WTC11 (cell line): ENCODE results near the gene ISCU. TPM values are rescaled to one million over a fixed set of nuclear protein-coding genes. Genes with fewer than 3 reads are reported as not detected.

ENCODE experiments used
- ATAC-seq: fragments of 200-7000 bp; cut with Tn5 transposase; 2 replicates; pipeline ENCODE4 v1.10.0; 2021; ENCODE audit warnings: mild to moderate bottlenecking, moderate library complexity
- Bru-seq: library from RNA; stranded (reverse); fragments of 400-500 nt; gene quantifications from one replicate; lab custom pipeline; 2021; lab: Mats Ljungman, UMichigan
- CTCF ChIA-PET: fragments of 300-600 bp; sonication (Branson Sonifier 250); formaldehyde crosslinking; loops from one replicate; lab custom pipeline; 2021; ENCODE audit warnings: antibody characterized with exemption; lab: Charles Lee
- POLR2A ChIA-PET: fragments of 350-600 bp; sonication (Branson Sonifier 250); formaldehyde crosslinking; loops from one replicate; lab custom pipeline; 2021; ENCODE audit warnings: antibody characterized with exemption; lab: Charles Lee
- DNase-seq: peaks from one replicate; pipeline ENCODE4 v3.0.0; 2021; ENCODE audit warnings: low spot score
- H3K27ac Mint-ChIP-seq: 2 replicates; pipeline ENCODE4 v1.8.0; 2021; ENCODE audit warnings: mixed read lengths
- H3K27me3 Mint-ChIP-seq: 2 replicates; pipeline ENCODE4 v1.8.0; 2021; ENCODE audit warnings: low read depth, mild to moderate bottlenecking, moderate library complexity, mixed read lengths
- H3K36me3 Mint-ChIP-seq: 2 replicates; pipeline ENCODE4 v1.8.0; 2021; ENCODE audit warnings: mixed read lengths
- H3K4me1 Mint-ChIP-seq: 2 replicates; pipeline ENCODE4 v1.8.0; 2022; ENCODE audit warnings: mixed read lengths
- H3K4me3 Mint-ChIP-seq: 2 replicates; pipeline ENCODE4 v1.8.0; 2021; ENCODE audit warnings: mild to moderate bottlenecking, moderate library complexity, mixed read lengths
- H3K9me3 Mint-ChIP-seq: 2 replicates; pipeline ENCODE4 v1.8.0; 2021; ENCODE audit warnings: mixed read lengths
- ATF1 ChIP-seq: sonication (generic); formaldehyde crosslinking; IDR thresholded peaks from 2 replicates; pipeline ENCODE4 v1.8.1; 2023; ENCODE audit warnings: mild to moderate bottlenecking, moderate library complexity, missing genetic modification reagents
- CREM ChIP-seq: sonication (generic); formaldehyde crosslinking; IDR thresholded peaks from 2 replicates; pipeline ENCODE4 v1.8.1; 2022; ENCODE audit warnings: mild to moderate bottlenecking, missing genetic modification reagents, moderate library complexity
- ESRRA ChIP-seq: sonication (generic); formaldehyde crosslinking; IDR thresholded peaks from 2 replicates; pipeline ENCODE4 v1.8.1; 2022; ENCODE audit warnings: mild to moderate bottlenecking, missing genetic modification reagents, borderline replicate concordance
- FOXP1 ChIP-seq: sonication (generic); formaldehyde crosslinking; IDR thresholded peaks from 2 replicates; pipeline ENCODE4 v1.8.0; 2022; ENCODE audit warnings: missing genetic modification reagents, mild to moderate bottlenecking, moderate library complexity, borderline replicate concordance
- GABPB1 ChIP-seq: sonication (generic); formaldehyde crosslinking; IDR thresholded peaks from 2 replicates; pipeline ENCODE4 v1.8.1; 2023; ENCODE audit warnings: mild to moderate bottlenecking, missing genetic modification reagents
- KAT7 ChIP-seq: sonication (generic); formaldehyde crosslinking; IDR thresholded peaks from 2 replicates; pipeline ENCODE4 v1.8.1; 2023; ENCODE audit warnings: missing genetic modification reagents, mild to moderate bottlenecking, borderline replicate concordance
- NFYB ChIP-seq: sonication (generic); formaldehyde crosslinking; conservative IDR thresholded peaks from 2 replicates; pipeline ENCODE4 v1.8.0; 2022; ENCODE audit warnings: low read depth, missing genetic modification reagents
- SMAD3 ChIP-seq: sonication (generic); formaldehyde crosslinking; IDR thresholded peaks from 2 replicates; pipeline ENCODE4 v1.8.0; 2022; ENCODE audit warnings: missing genetic modification reagents, mild to moderate bottlenecking, borderline replicate concordance
- ZNF416 ChIP-seq: fragments of 250-450 bp; sonication (Bioruptor Pico); IDR thresholded peaks from 2 replicates; pipeline ENCODE4 v1.9.0; 2021; ENCODE audit warnings: mild to moderate bottlenecking, inconsistent platforms
- ZNF671 ChIP-seq: fragments of 250-450 bp; sonication (Bioruptor Pico); IDR thresholded peaks from 2 replicates; pipeline ENCODE4 v1.8.0; 2021; ENCODE audit warnings: mild to moderate bottlenecking
- long read RNA-seq, 3 experiments: library from RNA in 1 of 3; library from capped mRNA in 1 of 3; library from polyadenylated mRNA in 1 of 3; unstranded in 2 of 3; stranded (forward) in 1 of 3; transcript quantifications; one replicate each; pipeline ENCODE4 v2.0.0, GENCODE V29; 2021
- total RNA-seq: library from RNA; stranded (reverse); gene quantifications from 3 replicates; pipeline ENCODE4 v1.2.3, GENCODE V29; 2021
- TF ChIP-seq, protein P1 (sequence below): sonication (generic); formaldehyde crosslinking; IDR thresholded peaks from 2 replicates; pipeline ENCODE4 v1.8.1; 2022; ENCODE audit warnings: mild to moderate bottlenecking, missing genetic modification reagents, moderate library complexity, borderline replicate concordance
- TF ChIP-seq, protein P2 (sequence below): sonication (generic); formaldehyde crosslinking; IDR thresholded peaks from 2 replicates; pipeline ENCODE4 v1.8.1; 2022; ENCODE audit warnings: mild to moderate bottlenecking, moderate library complexity, missing genetic modification reagents
- TF ChIP-seq, protein P3 (sequence below): sonication (generic); formaldehyde crosslinking; IDR thresholded peaks from 2 replicates; pipeline ENCODE4 v1.8.1; 2022; ENCODE audit warnings: low read depth, mild to moderate bottlenecking, moderate library complexity, missing genetic modification reagents, borderline replicate concordance
- TF ChIP-seq, protein P4 (sequence below): sonication (generic); formaldehyde crosslinking; IDR thresholded peaks from 2 replicates; pipeline ENCODE4 v1.8.1; 2023; ENCODE audit warnings: mild to moderate bottlenecking, moderate library complexity, missing genetic modification reagents
- TF ChIP-seq, protein P5 (sequence below): sonication (generic); formaldehyde crosslinking; IDR thresholded peaks from 2 replicates; pipeline ENCODE4 v1.8.1; 2023; ENCODE audit warnings: mild to moderate bottlenecking, missing genetic modification reagents, moderate library complexity
- TF ChIP-seq, protein P6 (sequence below): sonication (generic); formaldehyde crosslinking; IDR thresholded peaks from 2 replicates; pipeline ENCODE4 v1.8.0; 2022; ENCODE audit warnings: mild to moderate bottlenecking, missing genetic modification reagents
- TF ChIP-seq, protein P7 (sequence below): sonication (generic); formaldehyde crosslinking; IDR thresholded peaks from 2 replicates; pipeline ENCODE4 v1.8.0; 2023; ENCODE audit warnings: missing genetic modification reagents, mild to moderate bottlenecking, borderline replicate concordance

ISCU gene
- total RNA-seq (73.8 to 85.9 TPM (median 74.2 TPM) in 3 replicates), Bru-seq, nascent RNA (percentile 96 among the genes with signal in this experiment)
- long read RNA-seq, experiment 1, transcript ISCU-201 (5 exons, 994 nt): major isoform, 166 of 271 reads
- long read RNA-seq, experiment 1, transcript ISCU-202 (6 exons, 1,069 nt): minor isoform, 32 of 271 reads
- long read RNA-seq, experiment 1, transcript ISCU-205 (5 exons, 1,330 nt): minor isoform, 6 of 271 reads
- long read RNA-seq, experiment 1, partial matches to known transcripts: 53 of 271 reads
- long read RNA-seq, experiment 1, other reads (novel, unspliced or antisense): 13 of 271 reads
- long read RNA-seq, experiment 2, transcript ISCU-201 (5 exons, 994 nt): major isoform, 77 of 107 reads
- long read RNA-seq, experiment 2, transcript ISCU-202 (6 exons, 1,069 nt): minor isoform, 14 of 107 reads
- long read RNA-seq, experiment 2, partial matches to known transcripts: 12 of 107 reads
- long read RNA-seq, experiment 2, other reads (novel, unspliced or antisense): 4 of 107 reads
- long read RNA-seq, experiment 3, transcript ISCU-201 (5 exons, 994 nt): major isoform, 114 of 141 reads
- long read RNA-seq, experiment 3, transcript ISCU-202 (6 exons, 1,069 nt): minor isoform, 15 of 141 reads
- long read RNA-seq, experiment 3, partial matches to known transcripts: 6 of 141 reads
- long read RNA-seq, experiment 3, other reads (novel, unspliced or antisense): 5 of 141 reads

DNA sequence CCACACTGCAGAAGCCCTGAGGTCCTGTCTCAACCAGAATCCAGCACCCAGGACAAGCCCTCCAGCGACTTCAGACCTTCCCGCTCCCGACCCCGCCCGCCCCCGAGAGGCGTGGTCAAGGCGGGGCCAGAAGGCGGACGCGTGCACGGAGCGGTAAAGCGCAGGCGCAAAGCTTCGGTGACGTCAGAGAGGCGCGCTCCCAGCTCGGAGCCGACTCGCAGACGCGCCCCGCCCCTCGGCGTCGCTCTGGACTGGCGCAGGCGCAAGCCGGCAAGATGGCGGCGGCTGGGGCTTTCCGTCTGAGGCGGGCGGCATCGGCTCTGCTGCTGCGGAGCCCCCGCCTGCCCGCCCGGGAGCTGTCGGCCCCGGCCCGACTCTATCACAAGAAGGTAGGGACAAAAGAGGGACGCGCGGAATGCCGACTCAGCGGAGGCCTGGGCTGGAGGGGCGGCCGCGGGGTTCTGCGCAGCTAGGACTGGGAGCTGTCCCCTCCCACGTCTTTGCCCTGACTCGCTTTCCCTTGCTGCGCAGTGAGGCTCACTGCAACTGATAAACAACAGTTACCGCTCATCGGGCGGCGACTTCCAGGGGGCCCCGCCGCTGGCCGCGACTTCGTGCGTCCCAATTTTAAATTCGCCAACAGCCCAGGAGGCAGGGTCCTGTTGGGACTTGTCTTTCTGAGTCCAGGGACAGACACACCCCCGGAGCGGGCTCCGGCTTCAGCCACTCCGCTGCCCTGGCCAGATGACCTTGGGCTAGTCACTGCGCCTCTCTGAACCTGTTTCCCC is at the start of gene ISCU:
TSS of gene ISCU (plus strand) at position 249 of the 788 bp plus-strand sequence. CDS start at position 276, 27 bp downstream.
- no peaks in the 10 kb centered on the region for H3K9me3 Mint-ChIP-seq
- H3K36me3 Mint-ChIP-seq: peaks cover 52% of the 10 kb centered on the region
- DNase-seq: peak; percentile 98
- H3K27me3 Mint-ChIP-seq: no peaks in the 10 kb centered on the region
- ChIA-PET POLR2A (interaction anchor here (0.5 to 1.3 kb wide), 18 partner anchors 11 to 820 kb away, joined by 3 to 8 read pairs (median 4); partner anchors contain the start of gene TMEM119), CTCF (interaction anchor here (0.6 to 1.6 kb wide), 10 partner anchors 8 to 388 kb away, joined by 3 to 14 read pairs (median 3); no protein-coding TSS in a partner anchor)
- H3K4me1 Mint-ChIP-seq: peaks cover 26% of the 10 kb centered on the region
- ATAC-seq: peak; percentile 87
- peak within 1 kb of the TSS; percentile 100 for H3K4me3 Mint-ChIP-seq
- H3K27ac Mint-ChIP-seq: peak within 1 kb of the TSS; percentile 100
- TF ChIP-seq ESRRA (CRISPR knock-in tag) (0 out of 2 replicates have a peak, but pooled peaks have one; percentile 14), SMAD3 (CRISPR knock-in tag) (0 out of 2 replicates have a peak, but pooled peaks have one; percentile 34), GABPB1 (CRISPR knock-in tag) (peak; percentile 43; the same call in 1 of the 2 replicates), FOXP1 (CRISPR knock-in tag) (peak; percentile 91), CREM (CRISPR knock-in tag) (peak; percentile 96), KAT7 (CRISPR knock-in tag) (0 out of 2 replicates have a peak, but pooled peaks have one; percentile 70), ATF1 (CRISPR knock-in tag) (peak; percentile 66; the same call in 1 of the 2 replicates), ZNF671 (0 out of 2 replicates have a peak, but pooled peaks have one; percentile 38), NFYB (CRISPR knock-in tag) (no peak), ZNF416 (peak; percentile 83)
- TF ChIP-seq, protein P1, sequence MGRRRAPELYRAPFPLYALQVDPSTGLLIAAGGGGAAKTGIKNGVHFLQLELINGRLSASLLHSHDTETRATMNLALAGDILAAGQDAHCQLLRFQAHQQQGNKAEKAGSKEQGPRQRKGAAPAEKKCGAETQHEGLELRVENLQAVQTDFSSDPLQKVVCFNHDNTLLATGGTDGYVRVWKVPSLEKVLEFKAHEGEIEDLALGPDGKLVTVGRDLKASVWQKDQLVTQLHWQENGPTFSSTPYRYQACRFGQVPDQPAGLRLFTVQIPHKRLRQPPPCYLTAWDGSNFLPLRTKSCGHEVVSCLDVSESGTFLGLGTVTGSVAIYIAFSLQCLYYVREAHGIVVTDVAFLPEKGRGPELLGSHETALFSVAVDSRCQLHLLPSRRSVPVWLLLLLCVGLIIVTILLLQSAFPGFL (CRISPR knock-in tag): no peak
- TF ChIP-seq, protein P2, sequence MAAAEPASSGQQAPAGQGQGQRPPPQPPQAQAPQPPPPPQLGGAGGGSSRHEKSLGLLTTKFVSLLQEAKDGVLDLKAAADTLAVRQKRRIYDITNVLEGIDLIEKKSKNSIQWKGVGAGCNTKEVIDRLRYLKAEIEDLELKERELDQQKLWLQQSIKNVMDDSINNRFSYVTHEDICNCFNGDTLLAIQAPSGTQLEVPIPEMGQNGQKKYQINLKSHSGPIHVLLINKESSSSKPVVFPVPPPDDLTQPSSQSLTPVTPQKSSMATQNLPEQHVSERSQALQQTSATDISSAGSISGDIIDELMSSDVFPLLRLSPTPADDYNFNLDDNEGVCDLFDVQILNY: peak; percentile 84; the same call in 1 of the 2 replicates
- TF ChIP-seq, protein P3, sequence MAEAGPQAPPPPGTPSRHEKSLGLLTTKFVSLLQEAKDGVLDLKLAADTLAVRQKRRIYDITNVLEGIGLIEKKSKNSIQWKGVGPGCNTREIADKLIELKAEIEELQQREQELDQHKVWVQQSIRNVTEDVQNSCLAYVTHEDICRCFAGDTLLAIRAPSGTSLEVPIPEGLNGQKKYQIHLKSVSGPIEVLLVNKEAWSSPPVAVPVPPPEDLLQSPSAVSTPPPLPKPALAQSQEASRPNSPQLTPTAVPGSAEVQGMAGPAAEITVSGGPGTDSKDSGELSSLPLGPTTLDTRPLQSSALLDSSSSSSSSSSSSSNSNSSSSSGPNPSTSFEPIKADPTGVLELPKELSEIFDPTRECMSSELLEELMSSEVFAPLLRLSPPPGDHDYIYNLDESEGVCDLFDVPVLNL: 0 out of 2 replicates have a peak, but pooled peaks have one; percentile 40
- TF ChIP-seq, protein P4, sequence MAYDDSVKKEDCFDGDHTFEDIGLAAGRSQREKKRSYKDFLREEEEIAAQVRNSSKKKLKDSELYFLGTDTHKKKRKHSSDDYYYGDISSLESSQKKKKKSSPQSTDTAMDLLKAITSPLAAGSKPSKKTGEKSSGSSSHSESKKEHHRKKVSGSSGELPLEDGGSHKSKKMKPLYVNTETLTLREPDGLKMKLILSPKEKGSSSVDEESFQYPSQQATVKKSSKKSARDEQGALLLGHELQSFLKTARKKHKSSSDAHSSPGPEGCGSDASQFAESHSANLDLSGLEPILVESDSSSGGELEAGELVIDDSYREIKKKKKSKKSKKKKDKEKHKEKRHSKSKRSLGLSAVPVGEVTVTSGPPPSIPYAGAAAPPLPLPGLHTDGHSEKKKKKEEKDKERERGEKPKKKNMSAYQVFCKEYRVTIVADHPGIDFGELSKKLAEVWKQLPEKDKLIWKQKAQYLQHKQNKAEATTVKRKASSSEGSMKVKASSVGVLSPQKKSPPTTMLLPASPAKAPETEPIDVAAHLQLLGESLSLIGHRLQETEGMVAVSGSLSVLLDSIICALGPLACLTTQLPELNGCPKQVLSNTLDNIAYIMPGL (CRISPR knock-in tag): 0 out of 2 replicates have a peak, but pooled peaks have one; percentile 71
- TF ChIP-seq, protein P5, sequence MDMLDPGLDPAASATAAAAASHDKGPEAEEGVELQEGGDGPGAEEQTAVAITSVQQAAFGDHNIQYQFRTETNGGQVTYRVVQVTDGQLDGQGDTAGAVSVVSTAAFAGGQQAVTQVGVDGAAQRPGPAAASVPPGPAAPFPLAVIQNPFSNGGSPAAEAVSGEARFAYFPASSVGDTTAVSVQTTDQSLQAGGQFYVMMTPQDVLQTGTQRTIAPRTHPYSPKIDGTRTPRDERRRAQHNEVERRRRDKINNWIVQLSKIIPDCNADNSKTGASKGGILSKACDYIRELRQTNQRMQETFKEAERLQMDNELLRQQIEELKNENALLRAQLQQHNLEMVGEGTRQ (CRISPR knock-in tag): 0 out of 2 replicates have a peak, but pooled peaks have one; percentile 2
- TF ChIP-seq, protein P6, sequence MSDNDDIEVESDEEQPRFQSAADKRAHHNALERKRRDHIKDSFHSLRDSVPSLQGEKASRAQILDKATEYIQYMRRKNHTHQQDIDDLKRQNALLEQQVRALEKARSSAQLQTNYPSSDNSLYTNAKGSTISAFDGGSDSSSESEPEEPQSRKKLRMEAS (CRISPR knock-in tag): peak; percentile 65; the same call in 1 of the 2 replicates
- TF ChIP-seq, protein P7, sequence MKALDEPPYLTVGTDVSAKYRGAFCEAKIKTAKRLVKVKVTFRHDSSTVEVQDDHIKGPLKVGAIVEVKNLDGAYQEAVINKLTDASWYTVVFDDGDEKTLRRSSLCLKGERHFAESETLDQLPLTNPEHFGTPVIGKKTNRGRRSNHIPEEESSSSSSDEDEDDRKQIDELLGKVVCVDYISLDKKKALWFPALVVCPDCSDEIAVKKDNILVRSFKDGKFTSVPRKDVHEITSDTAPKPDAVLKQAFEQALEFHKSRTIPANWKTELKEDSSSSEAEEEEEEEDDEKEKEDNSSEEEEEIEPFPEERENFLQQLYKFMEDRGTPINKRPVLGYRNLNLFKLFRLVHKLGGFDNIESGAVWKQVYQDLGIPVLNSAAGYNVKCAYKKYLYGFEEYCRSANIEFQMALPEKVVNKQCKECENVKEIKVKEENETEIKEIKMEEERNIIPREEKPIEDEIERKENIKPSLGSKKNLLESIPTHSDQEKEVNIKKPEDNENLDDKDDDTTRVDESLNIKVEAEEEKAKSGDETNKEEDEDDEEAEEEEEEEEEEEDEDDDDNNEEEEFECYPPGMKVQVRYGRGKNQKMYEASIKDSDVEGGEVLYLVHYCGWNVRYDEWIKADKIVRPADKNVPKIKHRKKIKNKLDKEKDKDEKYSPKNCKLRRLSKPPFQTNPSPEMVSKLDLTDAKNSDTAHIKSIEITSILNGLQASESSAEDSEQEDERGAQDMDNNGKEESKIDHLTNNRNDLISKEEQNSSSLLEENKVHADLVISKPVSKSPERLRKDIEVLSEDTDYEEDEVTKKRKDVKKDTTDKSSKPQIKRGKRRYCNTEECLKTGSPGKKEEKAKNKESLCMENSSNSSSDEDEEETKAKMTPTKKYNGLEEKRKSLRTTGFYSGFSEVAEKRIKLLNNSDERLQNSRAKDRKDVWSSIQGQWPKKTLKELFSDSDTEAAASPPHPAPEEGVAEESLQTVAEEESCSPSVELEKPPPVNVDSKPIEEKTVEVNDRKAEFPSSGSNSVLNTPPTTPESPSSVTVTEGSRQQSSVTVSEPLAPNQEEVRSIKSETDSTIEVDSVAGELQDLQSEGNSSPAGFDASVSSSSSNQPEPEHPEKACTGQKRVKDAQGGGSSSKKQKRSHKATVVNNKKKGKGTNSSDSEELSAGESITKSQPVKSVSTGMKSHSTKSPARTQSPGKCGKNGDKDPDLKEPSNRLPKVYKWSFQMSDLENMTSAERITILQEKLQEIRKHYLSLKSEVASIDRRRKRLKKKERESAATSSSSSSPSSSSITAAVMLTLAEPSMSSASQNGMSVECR (CRISPR knock-in tag): peak; percentile 23; the same call in 1 of the 2 replicates
